Measurements from ENCODE around the gene PLEKHH1.

DNA sequence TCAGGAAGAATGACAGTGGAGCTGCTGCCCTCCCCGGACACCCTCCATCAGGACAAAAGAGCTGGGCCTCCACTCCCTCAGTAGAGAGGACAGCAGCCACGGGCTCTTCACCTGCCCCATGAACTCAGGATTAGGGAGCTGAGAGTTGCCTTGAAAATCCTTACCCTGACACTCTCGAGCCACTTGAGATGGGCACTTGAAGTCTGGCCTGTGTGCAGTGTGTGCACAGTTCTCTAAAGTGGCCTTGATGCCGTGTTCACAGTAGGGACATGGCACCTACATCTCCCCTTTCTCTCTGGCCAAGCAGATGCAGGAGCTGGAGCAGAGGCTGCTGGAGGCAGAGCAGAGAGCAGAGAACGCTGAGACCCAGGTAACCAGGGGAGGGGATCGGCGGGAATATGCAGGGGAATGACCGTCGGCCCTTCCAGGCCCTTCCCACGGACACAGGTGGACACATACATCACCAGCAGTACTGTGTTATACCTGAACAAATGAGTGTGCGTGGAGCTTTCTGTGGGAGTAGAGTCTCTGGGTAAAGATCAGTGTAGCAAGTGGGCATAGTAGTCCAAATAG is 22.5 kb downstream of the PLEKHH1 start:
- TF ChIP-seq POLR2A (IDR thresholded peaks at IDR 0.05; ENCODE audit: extremely low read depth, insufficient read length) = no peak
- TF ChIP-seq, protein P1, sequence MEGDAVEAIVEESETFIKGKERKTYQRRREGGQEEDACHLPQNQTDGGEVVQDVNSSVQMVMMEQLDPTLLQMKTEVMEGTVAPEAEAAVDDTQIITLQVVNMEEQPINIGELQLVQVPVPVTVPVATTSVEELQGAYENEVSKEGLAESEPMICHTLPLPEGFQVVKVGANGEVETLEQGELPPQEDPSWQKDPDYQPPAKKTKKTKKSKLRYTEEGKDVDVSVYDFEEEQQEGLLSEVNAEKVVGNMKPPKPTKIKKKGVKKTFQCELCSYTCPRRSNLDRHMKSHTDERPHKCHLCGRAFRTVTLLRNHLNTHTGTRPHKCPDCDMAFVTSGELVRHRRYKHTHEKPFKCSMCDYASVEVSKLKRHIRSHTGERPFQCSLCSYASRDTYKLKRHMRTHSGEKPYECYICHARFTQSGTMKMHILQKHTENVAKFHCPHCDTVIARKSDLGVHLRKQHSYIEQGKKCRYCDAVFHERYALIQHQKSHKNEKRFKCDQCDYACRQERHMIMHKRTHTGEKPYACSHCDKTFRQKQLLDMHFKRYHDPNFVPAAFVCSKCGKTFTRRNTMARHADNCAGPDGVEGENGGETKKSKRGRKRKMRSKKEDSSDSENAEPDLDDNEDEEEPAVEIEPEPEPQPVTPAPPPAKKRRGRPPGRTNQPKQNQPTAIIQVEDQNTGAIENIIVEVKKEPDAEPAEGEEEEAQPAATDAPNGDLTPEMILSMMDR (IDR thresholded peaks at IDR 0.05; ENCODE audit: low read depth, low read length) = no peak
- TF ChIP-seq, protein P2, sequence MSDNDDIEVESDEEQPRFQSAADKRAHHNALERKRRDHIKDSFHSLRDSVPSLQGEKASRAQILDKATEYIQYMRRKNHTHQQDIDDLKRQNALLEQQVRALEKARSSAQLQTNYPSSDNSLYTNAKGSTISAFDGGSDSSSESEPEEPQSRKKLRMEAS (IDR thresholded peaks at IDR 0.05; ENCODE audit: low read depth, low read length) = no peak
- TF ChIP-seq MYC (IDR thresholded peaks at IDR 0.05; ENCODE audit: low read depth, low read length) = no peak

Measured in NB4 (cell line).